ENCODE results near the gene PERCC1. TPM values are rescaled to one million over a fixed set of nuclear protein-coding genes. Genes with fewer than 3 reads are reported as not detected.

Gene PERCC1
- total RNA-seq, 4 donors from 2014 or later, result 0.67 to 1.7 (median 1.6) TPM; not detected in 1

DNA sequence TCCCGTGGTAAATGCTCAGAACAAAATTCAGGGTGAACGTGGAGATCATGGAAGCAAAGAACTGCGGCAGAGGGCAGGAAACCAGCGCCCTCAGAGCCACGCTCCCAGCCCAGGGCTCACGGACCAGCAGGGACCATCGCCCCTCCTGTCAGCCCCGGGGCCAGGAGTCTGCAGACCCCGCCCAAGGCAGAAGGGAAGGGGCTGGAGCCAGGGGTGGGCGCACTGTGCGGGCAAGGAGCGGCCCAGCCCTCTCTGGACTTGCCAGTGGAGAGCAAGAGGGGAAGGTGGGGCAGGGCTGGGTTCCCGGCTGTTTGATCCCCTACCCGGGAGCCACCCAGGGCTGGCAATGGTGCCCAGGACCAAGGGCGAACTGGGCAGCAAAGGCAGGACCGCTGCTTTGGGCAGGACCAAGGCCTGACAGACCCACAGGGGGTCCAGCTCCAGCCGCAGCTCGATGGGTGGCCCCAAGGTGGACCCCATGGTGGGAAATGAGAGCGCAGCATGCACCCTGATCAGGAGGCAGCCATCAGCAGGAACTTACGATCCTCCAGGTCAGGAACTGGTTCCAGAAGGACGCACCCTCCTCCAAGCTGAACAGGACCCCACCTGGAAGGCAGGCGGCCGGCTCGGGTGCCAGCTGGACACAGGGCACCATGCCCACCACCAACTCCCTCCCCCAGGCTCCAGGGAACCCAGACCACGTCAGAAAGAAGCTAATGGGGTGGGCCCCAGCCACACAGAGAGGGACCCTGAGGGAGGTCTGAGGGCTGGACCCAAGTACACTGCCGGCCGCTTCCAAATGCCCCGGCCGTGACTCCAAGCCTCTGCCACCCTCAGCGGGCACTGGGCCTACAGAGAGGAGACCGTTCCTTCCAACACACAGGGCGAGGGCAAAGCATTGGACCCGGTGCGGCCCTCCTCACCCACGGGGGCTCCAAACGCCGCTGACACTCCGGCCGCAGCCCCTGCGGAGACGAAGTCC lies 24.6 kb downstream of the PERCC1 start:
- 93 to 97% methylated on average over 22 to 28 of the region's 41 CpGs for WGBS, 2 donors
- intact Hi-C loops (cut with DNase I), result no loop called here

DNA sequence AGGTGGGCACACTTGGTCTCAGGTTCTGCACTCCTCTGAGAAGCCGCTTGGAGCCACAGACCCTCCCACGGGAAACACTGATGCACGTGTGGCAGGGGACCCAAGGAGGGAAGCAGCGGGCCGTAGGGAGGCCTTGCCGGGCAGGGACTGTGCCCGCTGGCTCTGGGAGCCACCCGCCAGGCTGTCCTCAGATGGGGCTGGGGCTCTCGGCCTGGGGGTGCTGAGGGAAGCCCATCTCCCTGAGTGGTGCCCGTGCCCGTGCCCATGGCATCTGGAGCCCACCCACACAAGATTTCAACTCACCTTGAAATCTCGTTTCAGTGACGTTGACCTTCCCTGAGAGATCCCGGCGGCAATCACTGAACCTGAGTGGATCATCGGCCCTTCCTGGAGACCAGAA lies 26.1 kb downstream of the PERCC1 start:
- Histone ChIP-seq H3K4me3 (replicated peaks in 1 of 3) (no peak overlapping the region), H3K36me3 (peaks cover 50 to 60% of the 10 kb centered on the region in 2 donors), H3K9me3 (no peaks in the 10 kb centered on the region), H3K4me1 (no peaks in the 10 kb centered on the region), H3K27ac (no peak overlapping the region), H3K27me3 (no peaks in the 10 kb centered on the region)
- WGBS, 2 donors, result 92 to 94% methylated on average over 14 to 15 of the region's 16 CpGs
- intact Hi-C loops (cut with DNase I), result no loop called here
- DNase-seq, result no peak
- no peak for TF ChIP-seq POLR2A (IDR thresholded peaks at IDR 0.05)
- TF ChIP-seq, protein P1, sequence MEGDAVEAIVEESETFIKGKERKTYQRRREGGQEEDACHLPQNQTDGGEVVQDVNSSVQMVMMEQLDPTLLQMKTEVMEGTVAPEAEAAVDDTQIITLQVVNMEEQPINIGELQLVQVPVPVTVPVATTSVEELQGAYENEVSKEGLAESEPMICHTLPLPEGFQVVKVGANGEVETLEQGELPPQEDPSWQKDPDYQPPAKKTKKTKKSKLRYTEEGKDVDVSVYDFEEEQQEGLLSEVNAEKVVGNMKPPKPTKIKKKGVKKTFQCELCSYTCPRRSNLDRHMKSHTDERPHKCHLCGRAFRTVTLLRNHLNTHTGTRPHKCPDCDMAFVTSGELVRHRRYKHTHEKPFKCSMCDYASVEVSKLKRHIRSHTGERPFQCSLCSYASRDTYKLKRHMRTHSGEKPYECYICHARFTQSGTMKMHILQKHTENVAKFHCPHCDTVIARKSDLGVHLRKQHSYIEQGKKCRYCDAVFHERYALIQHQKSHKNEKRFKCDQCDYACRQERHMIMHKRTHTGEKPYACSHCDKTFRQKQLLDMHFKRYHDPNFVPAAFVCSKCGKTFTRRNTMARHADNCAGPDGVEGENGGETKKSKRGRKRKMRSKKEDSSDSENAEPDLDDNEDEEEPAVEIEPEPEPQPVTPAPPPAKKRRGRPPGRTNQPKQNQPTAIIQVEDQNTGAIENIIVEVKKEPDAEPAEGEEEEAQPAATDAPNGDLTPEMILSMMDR (IDR thresholded peaks at IDR 0.05), result no peak

More for the DNA sequence above, 24.6 kb downstream of the PERCC1 start:
- H3K4me3 ChIP-seq (replicated peaks in 1 of 3), result no peak overlapping the region
- TF ChIP-seq, protein P1 (IDR thresholded peaks at IDR 0.05), result no peak
- no peak for TF ChIP-seq POLR2A (IDR thresholded peaks at IDR 0.05)
- H3K27ac ChIP-seq, result no peak overlapping the region
- no peak for DNase-seq
- peaks cover 48 to 59% of the 10 kb centered on the region in 2 donors for H3K36me3 ChIP-seq
- H3K4me1 ChIP-seq, result no peaks in the 10 kb centered on the region
- H3K9me3 ChIP-seq, result no peaks in the 10 kb centered on the region
- no peaks in the 10 kb centered on the region for H3K27me3 ChIP-seq

DNA sequence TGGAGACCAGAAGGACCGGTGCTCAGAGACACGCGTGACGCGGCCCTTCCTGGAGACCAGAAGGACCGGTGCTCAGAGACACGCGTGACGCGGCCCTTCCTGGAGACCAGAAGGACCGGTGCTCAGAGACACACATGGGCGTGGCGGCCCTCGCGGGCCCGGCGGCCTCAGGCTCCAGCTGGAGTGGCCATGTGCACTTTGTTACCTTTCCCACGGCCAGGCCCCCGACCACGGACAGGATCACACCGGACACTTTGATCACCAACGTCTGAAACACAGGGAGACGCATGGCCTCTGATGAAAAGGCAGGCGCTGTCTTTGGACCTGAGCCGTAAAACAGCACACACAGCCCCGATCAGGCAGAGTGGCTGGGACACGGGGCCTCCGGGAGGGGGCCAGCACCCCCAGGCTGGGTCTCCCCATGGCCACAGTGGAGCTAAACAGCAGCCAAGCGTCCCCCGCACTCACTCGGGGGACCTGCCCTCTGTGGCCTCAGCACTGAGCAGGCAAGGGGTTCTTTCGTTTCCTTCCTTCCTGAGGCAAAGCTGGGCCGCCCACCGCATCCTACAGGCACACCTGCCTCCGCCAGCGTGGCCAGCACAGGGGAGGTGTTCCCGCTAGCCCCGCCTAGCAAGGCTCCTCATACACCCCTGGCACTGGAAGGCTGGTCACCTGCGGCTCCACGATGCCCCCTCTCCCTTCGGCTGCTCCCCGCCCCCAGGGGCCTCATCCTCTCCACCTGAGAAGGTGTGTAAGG lies 26.8 kb downstream of the PERCC1 start:
- no peaks in the 10 kb centered on the region for H3K9me3 ChIP-seq
- H3K36me3 ChIP-seq, result peaks cover 50 to 54% of the 10 kb centered on the region in 2 donors
- no peak for TF ChIP-seq POLR2A (IDR thresholded peaks at IDR 0.05)
- TF ChIP-seq, protein P1 (IDR thresholded peaks at IDR 0.05), result no peak
- no peak overlapping the region for H3K4me3 ChIP-seq (replicated peaks in 1 of 3)
- no peaks in the 10 kb centered on the region for H3K27me3 ChIP-seq
- WGBS, 2 donors, result 88 to 93% methylated on average over 17 to 36 of the region's 42 CpGs
- H3K27ac ChIP-seq, result no peak overlapping the region
- no peaks in the 10 kb centered on the region for H3K4me1 ChIP-seq
- intact Hi-C loops (cut with DNase I), result no loop called here
- DNase-seq, result no peak

DNA sequence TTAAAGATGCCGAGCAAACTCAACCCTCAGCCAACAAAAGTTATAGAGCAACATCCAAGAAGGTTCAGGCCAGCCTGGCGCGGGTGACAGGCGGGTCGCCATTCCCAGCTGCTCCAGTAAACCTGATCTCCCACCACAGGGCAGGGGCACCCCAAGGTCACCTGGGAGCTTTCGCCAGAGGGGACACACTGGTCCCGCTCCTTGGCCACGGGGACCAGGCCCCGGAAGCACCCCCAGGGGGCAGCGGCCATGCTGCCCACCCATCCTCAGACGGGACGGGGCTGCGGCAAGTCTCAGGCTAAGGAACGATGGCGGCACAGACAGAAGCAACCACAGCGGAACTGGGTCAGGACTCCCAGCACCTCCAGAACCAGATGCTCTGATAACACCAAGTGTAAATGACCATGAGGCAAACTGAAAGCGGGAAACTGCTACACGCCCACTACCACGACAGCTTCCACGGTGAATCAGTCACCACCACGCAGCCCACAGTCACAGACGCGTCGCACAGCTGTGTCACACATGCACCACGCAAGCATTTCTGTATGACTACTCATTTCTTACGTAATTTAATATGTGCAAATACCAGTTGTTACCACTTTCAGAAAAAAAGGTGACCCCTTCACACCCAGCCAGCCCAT lies 27.6 kb downstream of the PERCC1 start:
- no peak for TF ChIP-seq POLR2A (IDR thresholded peaks at IDR 0.05)
- TF ChIP-seq, protein P1 (IDR thresholded peaks at IDR 0.05), result no peak
- no peaks in the 10 kb centered on the region for H3K27me3 ChIP-seq
- no peak overlapping the region for H3K27ac ChIP-seq
- H3K9me3 ChIP-seq, result no peaks in the 10 kb centered on the region
- intact Hi-C loops (cut with DNase I), result no loop called here
- H3K4me3 ChIP-seq (replicated peaks in 1 of 3), result no peak overlapping the region
- peaks cover 43 to 47% of the 10 kb centered on the region in 2 donors for H3K36me3 ChIP-seq
- H3K4me1 ChIP-seq, result no peaks in the 10 kb centered on the region
- no peak for DNase-seq
- WGBS, 2 donors, result 97 to 98% methylated on average over 16 to 22 of the region's 26 CpGs
